ENCODE results near the gene NOL3.

Gene NOL3

DNA sequence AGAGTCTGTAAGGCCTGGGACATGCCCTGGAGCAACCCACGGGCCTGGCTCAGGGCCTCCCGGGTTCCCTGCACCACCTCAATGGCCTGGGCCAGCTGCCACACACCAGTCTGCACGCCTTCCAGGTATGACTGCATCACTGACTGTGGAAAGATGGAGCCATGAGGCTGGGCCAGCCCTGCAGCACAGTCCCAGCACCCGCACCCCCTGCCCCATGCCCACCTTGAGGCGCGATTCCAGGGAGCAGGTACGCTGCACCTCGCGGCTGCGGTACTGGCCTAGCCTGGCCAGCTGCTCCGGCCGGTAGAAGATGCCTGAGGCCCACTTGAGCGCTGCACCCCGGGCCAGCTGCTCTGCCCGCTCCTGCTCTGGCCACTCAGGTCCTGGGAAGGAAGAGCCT lies 18.5 kb downstream of the NOL3 start:
- H3K27ac ChIP-seq = no peak overlapping the region
- TF ChIP-seq, protein P1, sequence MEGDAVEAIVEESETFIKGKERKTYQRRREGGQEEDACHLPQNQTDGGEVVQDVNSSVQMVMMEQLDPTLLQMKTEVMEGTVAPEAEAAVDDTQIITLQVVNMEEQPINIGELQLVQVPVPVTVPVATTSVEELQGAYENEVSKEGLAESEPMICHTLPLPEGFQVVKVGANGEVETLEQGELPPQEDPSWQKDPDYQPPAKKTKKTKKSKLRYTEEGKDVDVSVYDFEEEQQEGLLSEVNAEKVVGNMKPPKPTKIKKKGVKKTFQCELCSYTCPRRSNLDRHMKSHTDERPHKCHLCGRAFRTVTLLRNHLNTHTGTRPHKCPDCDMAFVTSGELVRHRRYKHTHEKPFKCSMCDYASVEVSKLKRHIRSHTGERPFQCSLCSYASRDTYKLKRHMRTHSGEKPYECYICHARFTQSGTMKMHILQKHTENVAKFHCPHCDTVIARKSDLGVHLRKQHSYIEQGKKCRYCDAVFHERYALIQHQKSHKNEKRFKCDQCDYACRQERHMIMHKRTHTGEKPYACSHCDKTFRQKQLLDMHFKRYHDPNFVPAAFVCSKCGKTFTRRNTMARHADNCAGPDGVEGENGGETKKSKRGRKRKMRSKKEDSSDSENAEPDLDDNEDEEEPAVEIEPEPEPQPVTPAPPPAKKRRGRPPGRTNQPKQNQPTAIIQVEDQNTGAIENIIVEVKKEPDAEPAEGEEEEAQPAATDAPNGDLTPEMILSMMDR (conservative IDR thresholded peaks at IDR 0.05) = no peak

DNA sequence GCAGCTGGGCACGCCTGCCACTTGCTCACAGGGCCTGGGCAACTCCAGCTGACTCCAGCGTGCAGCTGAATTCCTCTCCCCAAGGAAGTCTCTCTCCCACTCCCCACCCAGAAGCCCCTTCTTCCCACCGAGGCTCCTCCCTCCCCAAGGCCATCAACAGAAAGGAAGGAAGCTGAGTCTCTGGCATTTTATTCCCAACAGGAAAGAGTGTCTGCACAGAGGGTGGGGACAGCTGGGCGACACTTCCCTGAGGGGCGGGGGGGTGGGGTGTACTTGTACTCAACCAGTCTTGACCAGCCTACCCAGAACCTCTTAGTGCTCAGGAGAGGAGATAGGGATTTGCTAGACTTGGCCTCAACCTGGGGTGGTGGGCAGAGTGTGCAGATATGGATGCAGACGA lies 19.7 kb downstream of the NOL3 start, which contains the start of gene EXOC3L1:
Gene EXOC3L1 (minus strand): TSS at position 96 of the 400 bp plus-strand sequence. CDS start 460 bp downstream, outside the sequence.
- no peak within 1 kb of the TSS for H3K27ac ChIP-seq
- TF ChIP-seq, protein P1 (conservative IDR thresholded peaks at IDR 0.05) = no peak

DNA sequence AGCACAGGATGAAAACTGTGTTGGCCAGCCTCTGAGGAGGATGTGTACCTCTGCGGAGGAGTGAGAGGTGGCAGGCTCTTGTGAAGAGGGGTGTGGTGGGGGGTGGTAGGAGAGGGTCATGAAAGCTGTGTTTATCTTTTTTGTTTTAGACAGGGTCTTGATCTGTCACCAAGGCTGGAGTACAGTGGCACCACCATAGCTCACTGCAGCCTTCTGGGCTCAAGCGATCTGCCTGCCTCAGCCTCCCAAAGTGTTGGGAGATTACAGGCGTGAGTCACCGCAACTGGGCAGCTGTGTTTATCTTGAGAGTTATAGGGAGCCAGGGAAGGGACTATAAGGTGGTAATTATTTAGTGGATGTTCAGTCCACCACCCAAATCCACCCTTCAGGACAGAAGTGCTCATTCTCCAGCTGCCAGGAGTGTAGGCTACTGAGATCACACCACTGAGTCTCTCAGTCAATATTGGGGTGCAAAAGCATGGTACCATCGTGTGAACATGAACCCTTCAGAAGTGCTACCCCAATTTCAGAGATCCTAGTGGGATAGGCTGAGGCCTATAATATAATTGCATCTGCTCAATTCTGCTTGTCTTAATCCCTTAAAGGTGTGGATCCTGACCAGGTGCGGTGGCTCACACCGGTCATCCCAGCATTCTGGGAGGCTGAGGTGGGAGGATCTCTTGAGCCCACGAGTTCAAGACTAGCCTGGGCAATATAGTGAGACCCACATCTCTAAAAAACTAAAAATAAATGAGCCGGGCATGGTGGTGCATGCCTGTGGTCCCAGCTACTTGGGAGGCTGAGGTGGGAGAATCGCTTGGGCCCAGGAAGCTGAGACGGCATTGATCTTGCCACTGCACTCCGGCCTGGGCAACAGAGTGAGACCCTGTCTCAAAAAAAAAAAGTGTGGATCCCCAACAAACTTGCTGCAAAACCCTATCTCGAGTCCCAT lies 20.4 kb downstream of the NOL3 start:
- H3K27ac ChIP-seq = no peak overlapping the region
- TF ChIP-seq, protein P1 (conservative IDR thresholded peaks at IDR 0.05) = no peak

DNA sequence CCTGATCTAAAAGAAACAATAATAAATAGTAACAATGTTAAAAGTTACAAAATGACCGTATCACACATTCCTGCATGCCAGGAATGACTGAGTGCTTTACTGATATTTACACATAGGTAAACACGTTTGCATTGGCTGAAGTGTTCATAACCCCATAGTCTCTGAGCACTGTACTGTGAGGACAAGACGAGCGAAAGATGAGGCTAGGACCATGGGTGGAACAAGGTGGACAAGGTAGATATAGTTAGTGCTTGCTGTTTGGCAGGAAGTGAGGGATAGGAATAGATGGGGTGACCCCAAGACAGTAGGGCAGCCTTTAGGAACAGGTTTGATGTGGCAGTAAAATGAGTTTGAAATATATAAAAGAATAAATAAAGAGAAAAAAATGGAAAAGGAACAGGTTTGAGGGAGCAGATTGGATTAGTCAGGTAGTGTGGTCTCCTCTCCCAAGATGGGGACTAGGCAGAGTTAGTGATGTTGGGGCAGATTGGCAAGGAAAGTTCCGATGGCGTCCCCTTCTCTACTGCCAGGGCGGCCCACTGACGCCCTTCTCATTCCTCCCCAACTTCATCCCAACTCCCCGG lies 21.2 kb downstream of the NOL3 start:
- H3K27ac ChIP-seq = peak overlapping the region; percentile 77; the same call in 1 of the 2 replicates
- TF ChIP-seq, protein P1 (conservative IDR thresholded peaks at IDR 0.05) = no peak

DNA sequence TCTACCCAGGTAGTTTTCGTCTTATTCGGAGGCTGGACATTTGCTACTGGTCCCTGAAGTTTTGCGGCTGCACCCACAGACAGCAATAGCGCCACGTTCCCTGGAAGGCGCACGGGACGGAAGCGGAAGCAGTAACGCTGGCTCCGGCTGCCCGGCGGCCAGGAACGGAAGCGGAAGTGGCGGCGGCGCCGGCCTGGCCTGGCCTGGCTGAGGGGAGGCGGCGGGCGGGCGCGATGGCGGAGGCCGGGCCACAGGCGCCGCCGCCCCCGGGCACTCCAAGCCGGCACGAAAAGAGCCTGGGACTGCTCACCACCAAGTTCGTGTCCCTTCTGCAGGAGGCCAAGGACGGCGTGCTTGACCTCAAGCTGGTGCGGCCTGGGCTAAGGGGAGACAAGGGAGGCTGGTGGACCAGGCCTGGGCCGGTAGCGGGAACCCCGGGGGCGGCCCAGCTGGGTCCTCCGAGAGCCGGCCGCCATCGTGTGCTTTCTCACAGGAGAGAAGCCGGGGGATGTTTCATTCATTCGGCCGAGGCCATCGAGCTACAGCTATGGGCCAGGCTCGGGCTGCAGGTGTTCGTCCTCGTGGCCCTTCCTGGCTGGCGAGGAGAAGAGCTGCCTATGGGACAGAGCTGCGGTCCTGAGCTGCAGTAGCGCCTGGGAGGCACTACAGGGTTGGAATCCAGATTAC lies 21.8 kb downstream of the NOL3 start, which contains the start of gene E2F4:
Gene E2F4 (plus strand): TSS at position 161 of the 687 bp plus-strand sequence. CDS start 73 bp downstream, at position 234.
- TF ChIP-seq, protein P1 (conservative IDR thresholded peaks at IDR 0.05) = no peak
- H3K27ac ChIP-seq = peak within 1 kb of the TSS; percentile 77

DNA sequence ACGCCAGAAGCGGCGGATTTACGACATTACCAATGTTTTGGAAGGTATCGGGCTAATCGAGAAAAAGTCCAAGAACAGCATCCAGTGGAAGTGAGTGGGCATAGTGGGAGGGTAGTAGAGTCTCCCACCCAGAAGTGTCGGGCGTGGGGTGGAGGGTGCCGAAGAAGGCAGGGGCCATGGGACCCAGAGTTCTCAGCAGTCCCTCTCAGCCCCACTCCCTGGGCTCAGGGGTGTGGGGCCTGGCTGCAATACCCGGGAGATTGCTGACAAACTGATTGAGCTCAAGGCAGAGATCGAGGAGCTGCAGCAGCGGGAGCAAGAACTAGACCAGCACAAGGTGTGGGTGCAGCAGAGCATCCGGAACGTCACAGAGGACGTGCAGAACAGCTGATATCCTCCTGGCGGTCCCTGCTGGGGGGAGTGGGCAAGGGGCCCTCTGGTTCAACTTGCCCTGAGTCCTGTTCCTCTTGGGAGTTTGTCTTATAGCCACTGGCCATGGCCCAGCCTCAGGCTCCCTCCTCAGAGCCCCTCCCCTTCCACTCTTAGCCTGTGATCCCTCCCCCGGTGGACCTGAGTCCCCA lies 22.5 kb downstream of the NOL3 start:
- peak overlapping the region; percentile 77 for H3K27ac ChIP-seq
- TF ChIP-seq, protein P1 (conservative IDR thresholded peaks at IDR 0.05) = no peak
